SK-MEL-5 (cell line): ENCODE measurements around the gene KRT85. TPM values are rescaled to one million over a fixed set of nuclear protein-coding genes. Genes with fewer than 3 reads are reported as not detected.

Source experiments
- DNase-seq: peaks from one replicate; pipeline ENCODE4 v3.0.0-alpha.2; 2016; ENCODE audit warnings: low read depth, low spot score
- in situ Hi-C: cut with HindIII; loops from 2 replicates; pipeline ENCODE4 v1.10.0; 2016; ENCODE audit warnings: low sequenced_read_pairs, high pct_unique_total_duplicates, low pct_unique_long_range_greater_than_20kb
- total RNA-seq: library from RNA; depleted of rRNA; stranded (reverse); fragments of >200 nt; shearing (Covaris generic); gene quantifications from 2 replicates; pipeline ENCODE4 v1.2.3, GENCODE V29; 2014

The KRT85 gene
- total RNA-seq, 1 experiment from 2014 or later: not detected

DNA sequence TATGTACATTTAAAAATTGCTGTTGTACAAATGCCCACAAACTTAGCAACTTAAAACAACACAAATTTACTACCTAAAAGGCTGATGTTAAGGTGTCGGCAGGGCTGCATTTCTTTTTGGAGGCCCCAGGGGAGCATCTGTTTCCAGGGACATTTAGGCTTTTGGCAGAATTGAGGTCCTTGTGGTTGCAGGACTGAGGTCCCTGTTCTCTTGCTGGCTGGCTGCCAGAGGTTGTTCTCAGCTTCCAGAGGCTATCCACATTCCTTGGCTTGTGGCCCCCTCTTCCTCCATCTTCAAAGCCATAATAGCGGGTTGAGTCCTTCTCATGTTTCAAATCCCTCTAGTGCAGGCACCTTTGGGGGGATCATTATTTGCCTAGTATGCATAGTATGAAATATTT lies 23.7 kb downstream of the KRT85 start:
- no peak for DNase-seq
- in situ Hi-C loops: no loop called here

DNA sequence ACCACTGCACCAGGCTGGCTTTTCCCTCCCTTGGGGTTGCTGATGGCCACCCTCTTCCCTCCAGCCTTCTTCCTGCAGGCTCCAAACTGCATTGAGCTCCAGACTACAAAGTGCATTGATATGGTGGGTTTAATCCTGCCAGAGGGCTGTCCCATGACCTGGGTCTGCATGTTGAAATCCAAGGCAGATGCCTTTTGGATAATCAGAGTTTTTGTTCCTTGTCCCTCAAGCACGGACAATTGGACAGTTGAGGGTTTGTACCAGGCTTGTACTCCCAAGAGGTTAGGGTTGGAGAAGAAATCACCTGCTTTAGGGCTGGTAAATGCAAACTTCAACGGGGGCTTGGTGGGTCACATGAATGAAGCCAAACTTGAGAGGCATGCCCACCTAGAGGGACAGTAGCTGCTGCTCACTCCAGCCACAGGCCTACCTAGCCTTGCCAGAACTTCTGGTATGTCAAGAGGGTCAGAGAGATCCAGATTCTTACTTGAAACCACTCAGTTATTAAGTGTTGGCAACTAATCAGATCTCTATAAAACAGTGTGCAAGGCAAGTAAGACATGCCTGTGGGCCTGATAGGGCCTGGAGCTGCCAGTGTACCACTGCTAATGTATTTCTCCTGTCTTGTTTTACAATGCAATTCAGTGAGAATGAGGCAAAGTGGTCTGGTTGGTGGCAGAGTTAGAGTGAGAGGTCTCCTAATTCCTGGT lies 24.3 kb downstream of the KRT85 start:
- in situ Hi-C loops: no loop called here

DNA sequence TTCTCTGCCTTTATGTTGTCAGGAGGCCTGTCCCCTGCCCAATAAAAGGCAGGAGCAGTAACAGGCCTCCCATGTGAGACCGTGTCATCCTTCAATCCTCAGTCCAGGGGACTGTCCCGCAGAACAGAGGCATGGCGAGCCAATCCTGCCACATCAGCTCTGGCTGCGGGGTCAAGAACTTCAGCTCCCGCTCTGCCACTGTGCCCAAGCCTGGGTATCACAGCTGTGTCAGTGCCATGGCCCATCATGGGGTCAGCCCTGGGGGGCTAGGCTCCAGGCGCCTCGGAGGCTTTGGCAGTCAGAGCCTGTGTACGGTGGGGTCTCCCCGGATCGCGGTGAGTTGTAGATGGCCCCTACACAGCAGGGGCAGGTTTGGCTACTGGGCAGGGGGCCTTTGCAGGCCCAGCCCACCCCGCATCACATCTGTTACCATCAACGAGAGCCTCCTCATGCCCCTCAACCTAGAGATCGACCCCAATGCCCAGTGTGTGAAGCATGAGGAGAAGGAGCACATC lies 26.2 kb downstream of the KRT85 start:
- in situ Hi-C loops: no loop called here
- DNase-seq: no peak

More for the DNA sequence above, 24.3 kb downstream of the KRT85 start:
- DNase-seq: peak; percentile 91

DNA sequence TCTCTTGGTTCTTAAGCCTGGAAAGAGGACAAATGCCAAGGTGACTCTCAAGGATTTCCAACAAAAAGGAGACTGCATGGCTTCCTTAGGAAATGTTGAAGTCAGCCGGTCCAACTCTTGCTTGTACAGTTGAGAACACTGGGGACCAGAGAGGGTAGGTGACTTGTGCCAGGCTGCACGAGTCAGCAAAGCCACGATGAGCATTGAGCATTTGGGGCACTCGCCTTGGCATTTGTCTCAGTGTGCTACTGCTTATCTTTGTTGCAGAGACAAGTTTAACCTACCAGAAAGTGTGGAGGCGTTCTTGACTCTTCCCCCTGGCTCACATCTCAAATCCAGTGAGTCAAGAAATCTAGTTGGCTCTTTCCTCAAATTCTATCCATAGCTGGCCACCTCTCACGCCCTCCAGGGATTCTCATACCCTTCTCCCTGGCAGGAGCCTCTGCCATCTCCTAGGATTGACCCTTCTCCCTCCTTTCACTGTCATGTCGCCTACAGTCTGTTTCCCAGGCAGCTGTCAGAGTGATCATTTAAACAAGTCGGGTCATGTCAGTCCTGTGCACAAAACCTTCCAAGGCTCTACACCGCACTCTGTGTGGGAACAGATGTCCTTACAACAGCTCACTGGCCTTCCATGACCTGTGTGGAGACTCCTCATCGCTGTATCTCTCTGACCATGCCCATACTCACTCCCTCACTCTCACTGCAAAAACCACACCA lies 28.9 kb downstream of the KRT85 start:
- in situ Hi-C loops: no loop called here
- no peak for DNase-seq

DNA sequence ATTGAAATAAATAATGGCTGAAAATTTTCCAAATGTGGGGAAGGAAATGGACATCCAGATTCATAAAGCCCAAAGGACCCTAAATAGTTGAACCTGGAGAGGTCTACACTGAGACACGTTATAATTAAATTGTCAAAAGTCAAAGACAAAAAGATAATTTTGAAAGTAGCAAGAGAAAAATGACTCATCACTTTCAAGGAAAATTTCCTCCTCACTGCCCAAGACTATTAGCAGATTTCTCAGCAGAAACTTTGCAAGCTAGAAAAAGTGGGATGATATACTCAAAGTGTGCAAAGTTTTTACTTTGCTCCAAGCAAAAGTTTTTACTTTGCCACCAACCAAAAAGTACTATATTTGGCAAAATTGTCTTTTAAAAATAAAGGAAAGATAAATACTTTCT lies 30.2 kb downstream of the KRT85 start:
- in situ Hi-C loops: no loop called here
- no peak for DNase-seq

DNA sequence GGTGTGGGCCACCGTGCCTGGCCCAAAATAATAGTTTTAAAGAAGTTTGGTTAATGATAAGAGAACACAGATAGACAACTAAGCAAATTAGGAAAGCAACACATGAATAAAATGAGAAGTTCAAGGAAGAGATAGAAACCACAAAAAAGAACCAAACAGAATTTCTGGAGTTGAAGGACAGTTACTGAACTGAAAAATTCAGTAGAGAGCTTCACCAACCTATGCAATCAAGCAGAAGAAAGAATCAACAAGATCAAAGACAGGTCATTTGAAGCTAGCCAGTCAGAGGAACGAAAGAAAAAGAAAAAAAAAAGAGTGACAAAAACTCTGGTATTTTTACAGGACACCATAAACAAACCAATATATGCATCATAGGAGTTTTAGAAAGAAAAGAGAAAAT lies 30.6 kb downstream of the KRT85 start:
- no peak for DNase-seq
- in situ Hi-C loops: no loop called here

DNA sequence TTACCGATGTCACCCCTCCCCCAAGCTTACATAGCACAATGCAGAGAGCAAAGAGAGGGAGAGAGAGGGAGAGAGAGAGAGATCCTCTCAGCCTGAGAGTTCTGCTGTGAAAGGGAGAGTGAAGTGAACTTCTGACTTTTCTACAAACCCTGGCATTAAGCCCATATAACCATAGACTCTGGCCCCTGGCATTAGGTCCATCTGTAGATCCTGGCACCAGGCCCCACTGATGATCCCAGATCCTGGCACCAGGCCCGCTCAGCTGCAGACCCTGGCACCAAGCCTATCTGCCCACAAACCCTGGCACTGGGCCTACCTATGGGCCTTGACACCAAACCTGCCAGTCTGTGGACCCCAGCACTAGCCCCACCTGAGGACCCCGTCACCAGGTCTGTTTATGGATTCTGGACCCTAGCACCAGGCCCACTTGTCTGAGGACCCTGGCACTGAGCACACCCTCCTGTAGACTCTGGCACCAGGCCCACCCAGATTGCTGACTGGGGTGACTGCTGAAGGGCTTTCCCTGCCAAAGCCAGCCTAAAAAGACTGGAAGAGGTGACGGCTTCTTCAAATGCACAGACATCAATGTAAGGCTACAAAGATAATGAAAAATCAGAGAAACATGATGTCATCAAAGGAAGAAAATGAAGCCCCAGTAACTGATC lies 31.6 kb downstream of the KRT85 start:
- DNase-seq: no peak
- in situ Hi-C loops: no loop called here

DNA sequence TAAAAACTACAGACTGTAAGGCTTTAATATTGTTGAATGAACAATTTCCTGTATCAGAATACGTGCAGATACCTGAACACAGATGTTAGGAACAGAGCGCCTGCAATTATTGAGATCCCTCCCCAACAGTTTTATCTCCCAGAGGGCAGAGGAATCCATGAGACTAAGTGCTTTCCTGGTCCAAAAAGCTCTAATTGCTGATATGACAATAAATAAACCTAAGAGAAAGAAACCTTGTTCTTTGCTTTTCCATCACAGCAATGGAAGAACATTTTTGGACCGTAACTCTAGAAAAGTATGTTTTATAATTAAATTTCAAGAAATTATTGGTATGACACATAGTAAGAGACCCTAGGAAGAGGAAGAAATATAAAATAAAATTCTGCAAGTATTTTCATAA lies 33.1 kb downstream of the KRT85 start:
- no peak for DNase-seq
- in situ Hi-C loops: no loop called here

DNA sequence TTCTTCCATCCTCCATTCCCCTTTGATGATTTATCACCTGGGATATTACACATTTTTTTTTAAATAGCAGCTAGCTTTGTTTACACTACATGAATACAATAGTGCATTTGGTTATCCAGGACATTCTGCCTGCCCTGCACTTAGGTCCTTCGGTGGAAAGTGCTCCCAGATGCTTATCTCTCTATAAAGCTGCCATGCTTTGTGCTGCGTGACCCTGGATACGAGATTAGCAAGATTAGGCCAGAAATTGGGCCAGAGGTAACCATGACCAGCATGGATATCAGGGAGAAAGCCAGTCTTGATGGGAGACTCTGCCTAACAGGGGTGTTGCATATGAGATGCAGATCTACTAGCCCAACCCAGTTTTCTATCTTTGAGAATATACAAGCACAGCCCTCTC lies 34.0 kb downstream of the KRT85 start:
- no peak for DNase-seq
- in situ Hi-C loops: no loop called here

DNA sequence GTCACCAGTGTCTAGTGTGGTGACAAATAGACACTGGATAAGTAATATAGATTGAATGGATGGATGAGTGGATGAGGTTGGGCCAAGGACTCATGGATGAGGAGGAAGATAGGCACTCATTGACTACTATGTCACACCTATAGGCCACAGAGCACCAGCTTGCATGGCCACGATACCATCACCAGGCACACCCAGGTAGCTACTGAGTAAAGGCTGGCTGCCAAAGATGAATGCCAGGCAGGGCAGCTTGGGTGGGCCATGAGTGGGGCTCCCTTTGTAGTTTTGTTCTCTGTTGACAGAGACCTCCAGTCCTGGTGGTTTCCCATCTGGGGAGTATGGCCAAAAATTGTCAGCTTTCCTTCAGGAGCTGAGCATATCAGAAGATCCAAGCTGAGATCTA lies 34.9 kb downstream of the KRT85 start:
- no peak for DNase-seq
- in situ Hi-C loops: no loop called here

DNA sequence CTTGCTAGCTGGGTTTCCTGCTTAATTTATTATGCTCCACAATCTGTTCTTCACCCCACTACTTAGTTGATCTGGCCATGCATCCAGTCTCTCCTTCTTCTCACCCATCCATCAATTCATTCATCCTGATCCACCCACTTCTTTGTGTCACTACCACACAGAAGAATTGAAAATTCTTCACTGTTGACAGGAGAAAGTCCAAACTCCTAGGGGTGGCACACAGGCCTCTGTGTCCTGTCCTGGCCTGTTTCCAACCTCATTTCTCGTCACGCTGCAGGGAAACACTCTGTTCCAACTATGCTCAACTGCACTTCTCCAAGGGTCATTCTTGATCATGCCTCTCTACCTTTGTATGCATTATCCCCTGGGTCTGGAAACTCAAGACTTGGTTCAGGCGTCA lies 35.4 kb downstream of the KRT85 start:
- in situ Hi-C loops: no loop called here
- no peak for DNase-seq

DNA sequence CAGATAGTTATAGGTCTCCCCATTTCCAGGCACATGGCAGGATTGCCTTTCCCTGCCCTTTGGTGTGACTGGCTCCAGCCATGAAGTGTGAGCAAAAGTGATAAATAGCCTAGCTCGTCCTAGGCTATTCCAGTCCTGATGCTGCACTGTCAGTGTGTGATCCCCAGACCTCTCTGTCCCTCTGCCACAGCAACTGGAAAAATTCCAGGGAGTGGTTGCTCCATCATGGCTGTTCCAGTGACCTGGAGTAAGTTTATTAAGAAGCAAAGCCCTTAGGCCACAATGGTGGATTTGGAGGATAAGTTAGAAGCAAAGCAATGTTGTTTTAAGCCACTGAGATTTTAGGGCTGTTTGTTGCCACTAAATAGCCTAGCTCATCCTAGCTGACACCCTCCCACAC lies 36.2 kb downstream of the KRT85 start:
- in situ Hi-C loops: no loop called here
- no peak for DNase-seq

DNA sequence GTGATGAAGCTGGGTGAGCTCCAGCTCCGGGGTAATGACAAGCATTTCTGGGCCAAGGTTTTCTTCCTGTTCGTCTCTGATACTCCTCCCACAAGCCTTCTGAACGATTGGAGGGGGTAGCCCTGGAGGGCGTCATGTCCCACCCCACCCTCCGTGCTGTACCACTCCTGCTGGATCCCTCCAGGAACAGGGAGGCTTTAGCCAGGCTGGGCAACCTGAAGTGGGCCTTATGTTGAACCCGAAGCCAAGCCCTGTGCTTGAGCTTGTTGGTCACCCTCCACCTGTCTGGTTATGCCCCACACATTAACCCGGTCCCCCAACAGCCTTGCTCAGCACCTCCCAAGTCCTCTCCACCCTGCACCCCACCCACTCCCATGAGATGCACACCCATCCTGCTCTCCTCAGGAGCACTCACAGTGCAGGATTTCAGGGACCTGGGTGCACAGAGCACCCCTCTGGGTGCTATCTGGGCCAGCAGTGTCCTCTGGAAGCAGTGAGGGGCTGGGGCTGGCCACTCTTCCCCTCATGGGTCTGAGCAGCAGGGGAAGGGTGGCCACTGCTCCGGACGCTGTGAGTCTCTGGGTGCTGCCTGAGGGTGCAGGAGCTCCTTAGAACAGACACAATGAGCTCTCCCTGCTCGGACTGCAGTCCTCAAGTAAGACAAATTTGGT lies 39.3 kb downstream of the KRT85 start:
- in situ Hi-C loops: no loop called here
- no peak for DNase-seq

DNA sequence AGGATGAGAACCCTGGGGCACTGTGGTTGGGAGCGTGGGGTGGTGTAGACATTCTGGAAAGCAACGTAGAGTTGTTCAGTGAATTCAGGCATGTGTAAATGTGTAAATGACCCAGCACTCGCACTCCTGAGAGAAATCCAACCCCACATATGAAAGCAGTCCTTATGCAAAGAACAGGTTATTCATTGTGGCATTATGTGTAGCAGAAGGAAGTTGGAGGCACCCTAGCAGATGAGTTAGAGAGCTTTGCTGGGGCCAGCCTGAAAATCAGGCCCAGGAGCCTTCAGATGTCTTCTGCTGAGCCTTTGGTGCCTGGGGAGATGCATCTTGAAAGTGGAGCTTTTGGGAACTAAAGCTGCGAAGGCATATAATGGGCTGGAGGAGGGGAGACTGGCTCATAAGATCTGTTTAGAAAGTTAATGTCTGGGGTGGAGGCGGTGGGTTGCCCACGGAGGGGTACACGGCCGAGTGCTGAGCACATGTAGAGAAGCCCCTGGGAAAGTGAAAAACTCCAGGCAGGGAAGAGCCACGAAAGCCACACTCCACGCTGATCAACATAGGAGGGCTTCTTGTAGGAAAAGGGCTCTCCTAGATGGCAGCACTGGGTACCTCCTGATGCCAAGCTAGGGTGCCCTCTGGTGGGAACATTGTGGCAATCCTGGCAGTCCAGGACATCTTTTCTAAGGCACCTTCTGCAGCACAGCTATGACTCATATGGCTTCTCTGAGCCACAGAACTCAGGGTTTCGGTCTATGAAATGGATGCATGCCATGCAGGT lies 40.0 kb downstream of the KRT85 start:
- peak; percentile 94 for DNase-seq
- in situ Hi-C loops: no loop called here

DNA sequence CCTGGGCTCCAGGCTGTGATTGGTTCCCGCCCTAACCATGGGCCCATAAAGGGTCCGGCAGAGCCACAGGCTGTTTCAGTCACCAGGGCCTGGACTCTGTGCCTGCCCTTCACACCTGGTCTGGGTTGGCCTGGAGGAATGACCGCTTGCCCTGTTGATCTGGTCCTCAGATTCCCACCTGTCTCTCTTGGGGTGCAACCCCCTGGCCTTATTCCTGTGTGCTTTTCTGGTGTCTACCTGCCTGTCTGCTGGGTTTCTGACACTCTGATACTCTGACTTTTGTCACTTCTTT lies 43.2 kb downstream of the KRT85 start:
- in situ Hi-C loops: no loop called here

DNA sequence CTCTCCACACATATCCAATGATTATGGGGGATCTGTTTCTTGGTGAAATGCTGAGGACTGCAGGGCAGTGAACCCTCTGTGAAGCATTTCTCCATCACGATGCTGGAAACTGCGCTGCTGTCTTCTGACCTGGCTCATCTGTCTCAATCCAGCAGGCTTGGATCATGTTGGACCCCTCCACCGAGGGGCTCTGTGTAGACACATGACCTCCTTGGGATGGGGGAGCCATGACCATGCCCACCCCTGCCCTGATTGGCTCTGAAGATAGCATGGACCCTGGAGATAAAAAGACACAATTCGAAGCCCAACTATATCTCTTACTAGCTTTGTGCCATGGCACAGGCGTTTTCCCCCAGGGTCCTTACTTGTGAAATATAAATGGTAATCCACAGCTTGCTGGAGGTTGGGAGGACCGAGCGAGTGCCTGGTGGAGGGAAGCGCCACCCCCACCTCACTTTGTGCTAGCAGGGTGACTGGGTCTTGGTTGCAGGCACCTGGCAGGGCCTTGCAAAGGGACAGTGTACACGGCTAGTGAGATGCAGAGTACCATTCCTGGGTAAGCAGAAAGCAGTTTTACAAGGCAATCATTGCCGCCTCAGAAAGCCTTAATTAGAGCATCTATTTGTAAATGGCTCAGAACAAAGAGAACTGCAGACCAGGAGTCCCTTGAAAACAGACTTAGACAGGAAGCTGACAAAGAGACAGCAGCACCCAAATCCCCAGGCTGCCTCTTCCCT lies 43.7 kb downstream of the KRT85 start:
- in situ Hi-C loops: no loop called here
- DNase-seq: no peak

More for the DNA sequence above, 43.2 kb downstream of the KRT85 start:
- DNase-seq: no peak

DNA sequence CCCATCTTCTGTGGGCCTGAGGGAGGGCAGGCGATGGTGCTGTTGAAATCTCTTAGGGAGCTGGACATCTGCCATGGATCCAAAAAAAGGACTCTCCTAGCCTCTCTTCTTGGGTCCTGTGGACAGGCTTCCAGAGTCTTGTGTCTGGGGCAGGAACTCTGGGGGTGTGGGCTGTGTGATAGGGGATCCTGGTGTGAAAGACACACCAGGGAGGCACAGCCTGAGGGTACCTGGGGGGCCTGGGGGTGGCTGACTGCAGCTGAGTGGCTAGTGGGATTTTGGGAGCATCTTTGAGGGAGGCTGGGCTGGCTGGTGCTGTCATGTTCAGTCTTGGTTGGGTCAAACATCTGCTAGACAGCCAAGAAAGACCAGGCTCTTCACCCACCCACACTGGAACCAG lies 44.3 kb downstream of the KRT85 start:
- no peak for DNase-seq
- in situ Hi-C loops: no loop called here
